Neural progenitor cell (in vitro differentiated cells): ENCODE measurements around the gene MYLK2. TPM values are rescaled to one million over a fixed set of nuclear protein-coding genes. Genes with fewer than 3 reads are reported as not detected.

Experiments
- DNase-seq: peaks from one replicate; pipeline ENCODE4 v3.0.0-alpha.2; 2016; ENCODE audit warnings: low spot score
- H2AFZ ChIP-seq: fragments of 200-600 bp; sonication (generic); replicated peaks from 2 replicates; pipeline ENCODE4 v1.6.1; 2016; ENCODE audit warnings: antibody characterized with exemption
- H3F3A ChIP-seq: fragments of 200-600 bp; sonication (generic); 2 replicates; pipeline ENCODE4 v1.6.1; 2016; ENCODE audit warnings: antibody characterized with exemption, low read depth
- H3K27ac ChIP-seq: fragments of 200-600 bp; sonication (generic); 2 replicates; pipeline ENCODE4 v1.5.1; 2016; ENCODE audit warnings: mild to moderate bottlenecking
- H3K27me3 ChIP-seq: fragments of 200-600 bp; sonication (generic); 2 replicates; pipeline ENCODE4 v1.6.1; 2016; ENCODE audit warnings: mild to moderate bottlenecking, moderate library complexity
- H3K36me3 ChIP-seq: fragments of 200-600 bp; sonication (generic); 2 replicates; pipeline ENCODE4 v1.5.1; 2016
- H3K4me1 ChIP-seq: fragments of 200-600 bp; sonication (generic); 2 replicates; pipeline ENCODE4 v1.6.1; 2016; ENCODE audit warnings: mixed run types
- H3K4me2 ChIP-seq: fragments of 200-600 bp; sonication (generic); 2 replicates; pipeline ENCODE4 v1.6.1; 2016
- H3K4me3 ChIP-seq: fragments of 200-600 bp; sonication (generic); 2 replicates; pipeline ENCODE4 v1.5.1; 2016
- H3K79me2 ChIP-seq: fragments of 200-600 bp; sonication (generic); 2 replicates; pipeline ENCODE4 v1.6.1; 2016; ENCODE audit warnings: low read depth
- H3K9ac ChIP-seq: fragments of 200-600 bp; sonication (generic); 2 replicates; pipeline ENCODE4 v1.6.1; 2016
- H3K9me3 ChIP-seq: fragments of 200-600 bp; sonication (generic); 2 replicates; pipeline ENCODE4 v1.5.1; 2016; ENCODE audit warnings: low read depth
- H4K20me1 ChIP-seq: fragments of 200-600 bp; sonication (generic); 2 replicates; pipeline ENCODE4 v1.6.1; 2016; ENCODE audit warnings: low read depth
- H3K27ac Mint-ChIP-seq: 3 replicates; pipeline ENCODE4 v1.8.0; 2021; ENCODE audit warnings: mixed read lengths
- H3K27me3 Mint-ChIP-seq: 2 replicates; pipeline ENCODE4 v1.8.0; 2022; ENCODE audit warnings: low read depth, mild to moderate bottlenecking, inconsistent platforms, moderate library complexity, mixed read lengths; ENCODE audit not compliant: insufficient read depth
- H3K36me3 Mint-ChIP-seq: 3 replicates; pipeline ENCODE4 v1.8.0; 2021; ENCODE audit warnings: mixed read lengths
- H3K4me1 Mint-ChIP-seq: 3 replicates; pipeline ENCODE4 v1.8.0; 2021; ENCODE audit warnings: mixed read lengths
- H3K4me3 Mint-ChIP-seq: 3 replicates; pipeline ENCODE4 v1.8.0; 2021; ENCODE audit warnings: mild to moderate bottlenecking, moderate library complexity, mixed read lengths
- H3K9me3 Mint-ChIP-seq: 3 replicates; pipeline ENCODE4 v1.8.0; 2020; ENCODE audit warnings: mixed read lengths
- CTCF ChIP-seq: fragments of 200-600 bp; sonication (generic); IDR thresholded peaks from 2 replicates; pipeline ENCODE4 v1.5.1; 2017; ENCODE audit warnings: antibody characterized with exemption, mild to moderate bottlenecking
- EZH2 ChIP-seq: fragments of 200-600 bp; sonication (generic); IDR thresholded peaks from 2 replicates; pipeline ENCODE4 v1.6.1; 2017; ENCODE audit warnings: antibody characterized with exemption, mild to moderate bottlenecking, moderate library complexity
- EZH2phosphoT487 ChIP-seq: fragments of 200-600 bp; sonication (generic); IDR thresholded peaks from 2 replicates; pipeline ENCODE4 v1.6.1; 2017; ENCODE audit warnings: antibody characterized with exemption
- total RNA-seq: library from RNA; depleted of rRNA; stranded (reverse); fragments of >200 nt; gene quantifications from 2 replicates; pipeline ENCODE4 v1.2.3, GENCODE V29; 2015; ENCODE audit warnings: low replicate concordance

MYLK2 gene
- total RNA-seq, 1 donor from 2014 or later: not detected

- H3K79me2 ChIP-seq: no peaks in the 10 kb centered on the region
- no peaks in the 10 kb centered on the region for H3K27me3 ChIP-seq
- Mint-ChIP-seq H3K4me3 (no peak overlapping the region), H3K9me3 (no peaks in the 10 kb centered on the region), H3K4me1 (peaks cover 24% of the 10 kb centered on the region), H3K27me3 (peaks cover 9% of the 10 kb centered on the region), H3K36me3 (no peaks in the 10 kb centered on the region), H3K27ac (no peak overlapping the region)
- H2AFZ ChIP-seq: no peak overlapping the region
- H3K27ac ChIP-seq: no peak overlapping the region
- H3K9ac ChIP-seq: no peak overlapping the region
- no peaks in the 10 kb centered on the region for H3K9me3 ChIP-seq
- no peak overlapping the region for H3K4me2 ChIP-seq
- TF ChIP-seq EZH2 (no peak), CTCF (no peak), EZH2phosphoT487 (no peak)
- H3K36me3 ChIP-seq: no peaks in the 10 kb centered on the region
- peaks cover 55% of the 10 kb centered on the region for H3K4me1 ChIP-seq
- peaks cover 18% of the 10 kb centered on the region for H3F3A ChIP-seq
- H3K4me3 ChIP-seq: no peak overlapping the region
- no peak for DNase-seq
- no peaks in the 10 kb centered on the region for H4K20me1 ChIP-seq
Measured at GRCh38 chr20:31841928-31842327, 22.8 kb downstream of the MYLK2 start.

GRCh38 chr20:31842471-31843157 is 23.5 kb downstream of the MYLK2 start:
- Histone ChIP-seq H4K20me1 (no peaks in the 10 kb centered on the region), H3K79me2 (no peaks in the 10 kb centered on the region), H3K9ac (no peak overlapping the region), H3K27me3 (peaks cover 4% of the 10 kb centered on the region), H3K27ac (no peak overlapping the region), H3K4me2 (peak overlapping the region; percentile 39), H3F3A (peaks cover 11% of the 10 kb centered on the region), H3K4me1 (peaks cover 49% of the 10 kb centered on the region), H3K9me3 (no peaks in the 10 kb centered on the region), H3K4me3 (no peak overlapping the region), H2AFZ (peak overlapping the region; percentile 85), H3K36me3 (no peaks in the 10 kb centered on the region)
- DNase-seq: peak; percentile 47
- H3K9me3 Mint-ChIP-seq: no peaks in the 10 kb centered on the region
- H3K27ac Mint-ChIP-seq: peak overlapping the region; percentile 95
- no peaks in the 10 kb centered on the region for H3K36me3 Mint-ChIP-seq
- TF ChIP-seq CTCF (no peak), EZH2phosphoT487 (no peak), EZH2 (no peak)
- H3K4me3 Mint-ChIP-seq: no peak overlapping the region
- peaks cover 9% of the 10 kb centered on the region for H3K27me3 Mint-ChIP-seq
- peaks cover 24% of the 10 kb centered on the region for H3K4me1 Mint-ChIP-seq

- Mint-ChIP-seq H3K4me3 (no peak overlapping the region), H3K4me1 (peaks cover 24% of the 10 kb centered on the region), H3K27ac (peak overlapping the region; percentile 91), H3K27me3 (peaks cover 9% of the 10 kb centered on the region), H3K36me3 (no peaks in the 10 kb centered on the region), H3K9me3 (no peaks in the 10 kb centered on the region)
- peaks cover 43% of the 10 kb centered on the region for H3K4me1 ChIP-seq
- no peak for TF ChIP-seq EZH2phosphoT487
- TF ChIP-seq EZH2: no peak
- no peak for TF ChIP-seq CTCF
- DNase-seq: no peak
- peaks cover 6% of the 10 kb centered on the region for H3F3A ChIP-seq
- H2AFZ ChIP-seq: no peak overlapping the region
- H3K9ac ChIP-seq: no peak overlapping the region
- no peak overlapping the region for H3K27ac ChIP-seq
- no peak overlapping the region for H3K4me3 ChIP-seq
- H3K4me2 ChIP-seq: peak overlapping the region; percentile 39
- peaks cover 11% of the 10 kb centered on the region for H3K27me3 ChIP-seq
- no peaks in the 10 kb centered on the region for H3K9me3 ChIP-seq
- H3K36me3 ChIP-seq: no peaks in the 10 kb centered on the region
- H4K20me1 ChIP-seq: no peaks in the 10 kb centered on the region
- H3K79me2 ChIP-seq: no peaks in the 10 kb centered on the region
Measured at GRCh38 chr20:31843288-31843687, 24.1 kb downstream of the MYLK2 start.
